GM21737 (cell line): ENCODE measurements around the gene RBSN.
"Not testable (repeated sequence)": the region's sequence is repeated elsewhere in the genome, so short reads cannot be mapped to it uniquely, and the experiment has no call there.

Experiments used
- ATAC-seq: cut with Tn5 transposase; IDR thresholded peaks from one replicate; pipeline ENCODE4 v1.9.1; 2021; ENCODE audit warnings: mild to moderate bottlenecking, moderate library complexity; ENCODE audit not compliant: unreplicated experiment

RBSN gene

DNA sequence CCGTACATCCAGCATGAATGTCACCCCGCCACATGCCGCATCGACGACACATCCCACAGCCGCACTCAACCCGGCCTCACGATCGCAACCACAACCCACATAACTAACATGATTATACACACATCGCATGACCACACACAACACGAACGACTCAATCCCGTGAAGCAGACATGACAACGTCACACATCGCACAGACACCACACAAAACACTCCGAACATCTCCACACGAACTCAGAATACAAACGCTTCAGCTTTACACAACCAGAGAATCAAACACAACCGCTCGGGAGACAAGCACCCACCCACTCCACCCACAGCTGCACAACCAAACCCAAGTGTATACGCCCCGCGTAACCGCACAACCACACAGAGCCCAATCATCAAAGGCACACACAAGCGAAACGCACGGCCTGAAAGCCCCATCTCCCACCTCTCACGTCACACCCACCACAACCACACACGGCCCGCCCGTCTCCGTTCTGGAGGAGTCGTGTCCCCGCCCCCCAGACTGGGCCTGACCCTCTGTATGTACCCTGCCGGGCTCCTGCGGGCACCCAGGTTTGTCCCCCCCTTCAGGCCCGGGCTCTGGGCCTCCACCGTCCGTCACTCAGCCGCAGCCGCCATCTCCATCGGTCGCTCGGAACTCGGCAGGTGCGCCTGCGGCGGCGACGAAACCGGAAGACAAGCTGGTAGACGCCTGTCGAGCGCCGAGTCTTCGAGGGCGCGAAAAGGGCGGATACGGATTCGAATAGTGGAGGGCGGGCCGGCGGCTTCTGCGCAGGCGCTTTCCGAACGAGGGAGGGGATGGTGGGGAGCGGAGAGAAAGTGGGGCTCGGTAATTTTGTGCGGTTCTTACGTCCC lies at the start of gene RBSN:
Gene RBSN (minus strand): TSS at position 646 of the 861 bp plus-strand sequence. CDS start 3,028 bp downstream, outside the sequence.
- ATAC-seq = peak; percentile 87

DNA sequence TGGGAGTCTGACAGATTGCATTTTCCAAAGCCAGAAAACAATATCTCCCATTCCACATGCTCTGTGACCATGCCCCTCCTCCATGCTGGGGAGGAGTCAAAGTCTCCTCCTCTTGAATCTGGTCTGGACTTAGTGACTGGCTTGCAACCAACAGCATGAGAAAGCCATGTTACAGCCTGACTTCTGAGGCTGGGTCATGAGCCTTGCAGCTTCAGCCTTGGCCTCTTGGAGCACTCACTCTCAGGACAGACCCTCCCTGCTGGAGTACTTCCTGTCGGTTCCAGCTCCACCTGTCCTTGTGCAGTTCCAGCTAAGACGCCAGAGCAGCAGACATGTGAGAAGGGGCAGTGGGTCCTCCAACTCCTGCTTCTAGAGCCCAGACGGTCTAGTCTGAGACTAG lies 49.7 kb upstream of the RBSN start:
- ATAC-seq = no peak

- ATAC-seq = not testable (repeated sequence)
Observed at GRCh38 chr3:15136885-15137284, 37.9 kb upstream of the RBSN start.

DNA sequence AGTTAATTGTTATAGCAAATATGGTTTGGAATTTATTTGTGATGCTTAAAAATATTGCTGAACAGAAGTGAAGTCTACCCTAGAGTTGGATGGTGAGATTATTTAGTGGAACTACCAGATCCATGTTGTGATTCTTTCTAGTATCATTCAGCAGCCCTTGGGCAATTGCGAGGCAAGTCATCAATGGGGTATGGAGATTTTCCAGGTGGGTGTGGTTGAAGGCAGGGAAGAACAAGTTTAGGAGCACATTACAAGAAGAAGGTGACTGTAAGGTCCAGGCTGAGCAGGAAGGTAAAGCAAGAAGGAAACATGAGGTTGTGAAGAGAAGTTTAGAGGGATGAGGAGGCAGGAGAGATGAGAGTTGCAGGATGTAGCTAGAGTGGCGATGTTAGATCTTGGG lies 36.0 kb upstream of the RBSN start:
- not testable (repeated sequence) for ATAC-seq

DNA sequence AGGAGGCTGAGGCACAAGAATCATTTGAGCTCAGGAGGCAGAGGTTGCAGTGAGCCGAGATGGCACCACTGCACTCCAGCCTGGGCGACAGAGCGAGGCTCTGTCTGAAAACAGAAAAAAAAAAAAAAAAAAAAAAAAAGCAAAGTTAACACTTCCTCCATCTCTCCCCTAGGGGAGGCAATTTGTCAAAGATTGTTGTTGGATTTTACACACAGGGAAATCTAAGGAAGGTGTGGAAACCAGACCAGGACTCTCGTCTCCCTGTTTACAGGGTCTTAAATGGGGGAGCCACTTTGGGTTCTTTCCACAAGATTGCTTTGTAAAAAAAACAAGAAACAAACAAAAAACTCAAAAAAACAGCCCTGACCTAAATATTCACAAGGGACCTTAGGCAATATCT lies 29.5 kb upstream of the RBSN start:
- not testable (repeated sequence) for ATAC-seq

- ATAC-seq = not testable (repeated sequence)
Observed at GRCh38 chr3:15126975-15127374, 28.0 kb upstream of the RBSN start.

GRCh38 chr3:15122398-15122797 lies 23.4 kb upstream of the RBSN start:
- ATAC-seq = no peak

- no peak for ATAC-seq
Observed at GRCh38 chr3:15121936-15122335, 23.0 kb upstream of the RBSN start.

- no peak for ATAC-seq
Observed at GRCh38 chr3:15120986-15121385, 22.0 kb upstream of the RBSN start.

DNA sequence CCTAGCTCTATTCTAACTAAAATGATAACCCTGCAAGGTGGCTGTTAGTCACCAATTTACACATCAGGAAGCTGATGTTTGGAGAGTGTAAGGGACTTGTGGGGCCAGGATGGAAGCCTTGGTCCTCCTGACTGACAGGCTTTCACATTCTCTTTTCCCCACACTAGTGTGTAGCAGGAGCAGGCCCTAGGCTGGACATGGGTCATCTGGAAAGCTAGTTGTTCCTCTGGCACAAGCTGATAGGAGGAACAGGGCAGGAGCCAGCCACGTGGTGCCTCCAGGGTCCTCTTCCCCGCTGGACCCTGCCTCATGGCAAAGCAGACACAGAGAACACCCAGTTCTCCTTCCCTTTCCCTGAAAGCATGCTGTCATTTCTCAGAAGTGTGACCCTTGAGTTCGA lies 18.1 kb upstream of the RBSN start:
- ATAC-seq = no peak

DNA sequence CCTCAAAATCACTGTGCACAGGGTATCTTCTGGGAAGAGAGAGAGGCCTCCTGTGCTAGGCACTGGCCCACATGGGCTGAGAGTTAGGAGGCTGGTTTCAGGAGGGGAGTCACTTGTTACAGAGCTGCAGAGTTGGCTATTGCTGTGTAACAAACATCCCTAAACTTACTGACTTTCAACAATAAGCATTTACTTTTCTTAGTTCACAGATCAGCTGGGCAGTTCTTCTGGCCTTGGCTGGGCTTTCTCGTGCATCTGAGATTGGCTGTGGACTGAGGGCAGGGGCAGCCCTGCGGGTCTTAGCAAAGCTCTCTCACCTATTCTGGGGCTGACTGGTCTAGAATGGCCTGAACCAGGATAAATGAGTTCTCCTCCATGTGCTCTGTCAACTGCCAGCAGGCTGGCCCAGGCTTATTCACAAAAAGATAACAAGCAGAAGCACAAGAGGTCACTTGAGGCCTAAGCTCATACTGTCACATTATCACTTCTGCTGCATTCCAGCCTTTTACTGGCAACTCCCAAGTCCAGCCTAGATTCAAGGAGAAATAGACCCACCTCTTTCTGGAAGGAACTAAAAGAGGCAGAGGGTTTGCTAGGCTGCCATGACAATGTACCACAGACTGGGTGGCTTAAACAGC lies 17.2 kb upstream of the RBSN start:
- no peak for ATAC-seq

DNA sequence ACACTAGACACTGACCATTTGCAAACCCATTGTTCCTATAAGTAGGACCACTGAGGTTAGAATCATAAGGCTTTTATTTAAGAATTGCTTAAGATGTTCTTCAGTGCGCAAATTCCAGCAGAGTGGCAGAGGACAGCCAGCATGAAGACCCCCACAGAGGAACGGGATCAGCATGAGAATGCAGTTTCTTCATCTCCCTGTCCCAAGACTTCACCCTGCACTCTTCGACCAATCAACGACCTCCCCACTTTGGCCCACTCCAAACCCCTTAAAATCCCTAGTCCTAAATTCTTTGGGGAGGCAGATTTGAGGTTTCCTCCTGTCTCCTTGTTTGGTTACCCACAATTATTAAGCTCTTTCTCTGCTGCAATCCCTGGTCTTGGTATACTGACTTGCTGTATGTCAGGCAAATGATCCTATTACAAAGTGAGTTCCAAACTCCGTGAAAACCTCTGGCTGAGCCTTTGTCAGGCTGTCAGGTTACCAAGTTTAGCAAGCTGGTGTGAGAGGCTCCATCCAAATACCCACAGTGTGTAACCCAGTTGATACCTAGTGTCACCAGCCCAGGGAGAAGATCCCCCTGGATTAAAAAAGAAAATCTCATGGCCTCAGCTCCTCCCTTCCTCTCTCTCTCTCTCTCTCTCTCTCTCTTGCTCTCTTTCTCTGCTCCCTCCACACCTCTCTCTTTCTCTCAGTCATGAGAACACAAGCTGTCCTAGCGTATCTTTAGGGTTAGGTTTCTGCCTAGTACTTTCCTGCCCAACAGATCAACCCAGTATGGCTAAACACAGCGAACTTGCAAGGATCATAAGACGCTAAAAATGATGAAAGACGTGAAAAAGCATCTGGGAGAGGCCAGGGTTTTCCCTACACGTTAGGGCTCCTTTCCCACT lies 15.8 kb upstream of the RBSN start:
- ATAC-seq = no peak

DNA sequence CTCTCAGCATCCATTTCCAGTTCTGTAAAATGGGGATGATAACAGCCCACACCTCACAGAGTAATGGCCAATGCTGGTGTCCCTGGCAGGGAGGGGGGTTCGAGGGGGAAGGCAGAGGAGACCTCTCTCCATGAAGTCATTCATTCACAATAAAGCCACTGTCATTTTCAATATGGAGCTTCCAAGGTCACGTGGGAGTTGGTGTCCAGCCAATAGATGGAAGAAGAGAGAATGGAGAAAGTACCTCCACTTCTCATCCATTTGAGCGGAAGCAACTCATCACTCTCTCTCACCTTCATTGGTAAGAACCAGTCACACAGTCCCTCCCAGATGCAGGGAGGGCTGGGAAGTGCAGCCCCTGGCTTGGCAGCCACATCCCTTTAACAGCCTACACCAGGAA lies 14.9 kb upstream of the RBSN start:
- no peak for ATAC-seq

GRCh38 chr3:15113471-15113870 lies 14.5 kb upstream of the RBSN start:
- ATAC-seq = no peak

DNA sequence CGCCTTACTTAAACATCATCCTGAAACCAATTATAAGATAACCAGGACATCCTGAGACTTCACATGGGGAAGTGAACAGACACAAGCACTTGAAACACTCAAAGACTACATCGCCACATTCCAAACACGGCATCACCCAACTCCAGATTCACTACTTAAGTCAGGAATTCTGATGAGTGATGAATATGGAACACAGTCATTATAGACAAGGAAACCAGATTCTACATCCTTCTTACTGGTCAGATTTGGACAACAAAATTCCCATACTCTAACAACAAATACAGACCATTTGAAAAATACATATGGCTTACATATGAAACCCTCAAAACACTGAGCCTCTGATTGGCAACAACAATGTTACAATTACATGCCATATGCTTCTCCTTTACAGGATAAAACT lies 13.1 kb upstream of the RBSN start:
- no peak for ATAC-seq

DNA sequence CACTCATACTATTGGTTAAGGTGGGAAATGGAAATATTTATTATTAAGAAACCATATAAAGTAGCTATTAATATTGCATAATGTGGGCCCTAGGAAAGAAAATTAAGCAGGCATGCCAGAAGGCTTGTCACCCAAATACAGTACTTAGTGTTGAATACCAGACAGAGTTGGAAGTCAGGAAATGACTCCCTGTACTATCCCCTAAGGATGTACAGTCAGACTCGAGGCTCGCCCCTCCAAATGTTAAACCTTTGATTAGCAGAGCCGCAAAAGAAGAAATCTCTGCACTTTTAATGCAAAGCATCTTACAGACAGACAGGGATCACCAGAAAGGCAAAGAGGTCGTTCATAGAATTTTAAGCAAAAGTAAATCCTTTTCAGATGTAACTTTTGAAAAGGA lies 11.3 kb upstream of the RBSN start:
- ATAC-seq = no peak

GRCh38 chr3:15108869-15109268 lies 9.9 kb upstream of the RBSN start:
- ATAC-seq = no peak

- ATAC-seq = peak; percentile 57
Observed at GRCh38 chr3:15108082-15108545, 9.2 kb upstream of the RBSN start.

- no peak for ATAC-seq
Observed at GRCh38 chr3:15107075-15107947, 8.4 kb upstream of the RBSN start.

DNA sequence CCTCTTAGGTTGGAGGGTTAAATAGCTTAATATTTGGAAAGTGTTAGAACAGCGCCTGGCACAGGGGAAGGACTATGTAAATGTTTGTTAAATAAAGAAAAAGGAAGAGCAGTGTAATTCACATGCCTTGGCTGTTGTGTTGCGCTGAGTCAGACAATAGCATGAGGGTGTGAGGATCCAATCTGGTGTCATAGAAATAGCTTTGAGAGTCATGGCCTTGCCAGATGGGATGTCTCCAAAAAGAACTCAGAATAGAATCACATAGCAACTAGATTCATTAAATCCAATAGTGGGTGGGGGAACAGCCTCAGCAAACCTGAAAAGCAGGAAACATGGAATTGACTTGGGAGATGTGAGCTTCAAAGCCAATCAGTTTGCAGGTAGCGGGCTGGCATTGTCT lies 3.9 kb upstream of the RBSN start:
- no peak for ATAC-seq
